Measurements from ENCODE around the gene GPC6. TPM values are rescaled to one million over a fixed set of nuclear protein-coding genes. Genes with fewer than 3 reads are reported as not detected.

Gene GPC6
- total and polyA plus RNA-seq, 2 donors (not counting 3 experiments of a cell fraction or from before 2014, with no cell fraction given), result 0.01 TPM; not detected in 1

GRCh38 chr13:93956426-93956825 is 729.8 kb downstream of the GPC6 start:
- CTCF ChIA-PET, result no interaction called here
- no peak overlapping the region for H3K4me2 ChIP-seq (ENCODE audit: insufficient read depth, low read length)
- FAIRE-seq (no peak), DNase-seq (ENCODE audit: low read depth, low spot score) (no peak)
- H3K79me2 ChIP-seq (ENCODE audit: control insufficient read depth, insufficient read depth, low read length), result no peaks in the 10 kb centered on the region
- dilution Hi-C loops (cut with MboI; ENCODE audit: extremely low pct_ligation_motif_present, low sequenced_read_pairs), result no loop called here
- no peaks in the 10 kb centered on the region for H3K36me3 ChIP-seq (ENCODE audit: control insufficient read depth in 2 of 2, extremely low read depth in 1 of 2, insufficient read depth in 2 of 2, low read length in 2 of 2)
- H3K4me1 ChIP-seq (ENCODE audit: control insufficient read depth, extremely low read depth, insufficient read depth, low read length), result no peaks in the 10 kb centered on the region
- H3K9me1 ChIP-seq (replicated peaks; ENCODE audit: control insufficient read depth, extremely low read depth, insufficient read depth, low read length), result no peaks in the 10 kb centered on the region
- POLR2A ChIA-PET, result no interaction called here
- BruUV-seq (replicated peaks), result no TSS peak
- no peak overlapping the region for H3K4me3 ChIP-seq (replicated peaks in 1 of 3; ENCODE audit: insufficient read depth in 1 of 3, low read depth in 1 of 3, low read length in 3 of 3)
- TF ChIP-seq FOS (IDR thresholded peaks at IDR 0.05; ENCODE audit: borderline replicate concordance, insufficient read depth, low read length) (no peak), GATA2 (IDR thresholded peaks at IDR 0.05; ENCODE audit: insufficient read depth, insufficient read length, low read depth, low read length) (no peak), CTCF (IDR thresholded peaks at IDR 0.05; ENCODE audit: extremely low read depth in 1 of 2, insufficient read depth in 1 of 2, low read depth in 1 of 2, low read length in 2 of 2) (no peak), POLR2A (IDR thresholded peaks at IDR 0.05; ENCODE audit: low read depth, low read length) (no peak), POLR2AphosphoS5 (IDR thresholded peaks at IDR 0.05; ENCODE audit: insufficient read depth, low read depth, low read length) (no peak), JUN (IDR thresholded peaks at IDR 0.05; ENCODE audit: borderline replicate concordance, insufficient read depth, insufficient read length, low read depth) (no peak), EZH2 (IDR thresholded peaks at IDR 0.05; ENCODE audit: borderline replicate concordance, low read depth, low read length, severe bottlenecking) (no peak), MAX (IDR thresholded peaks at IDR 0.05; ENCODE audit: insufficient read depth, insufficient read length) (no peak), MYC (IDR thresholded peaks at IDR 0.05; ENCODE audit: low read depth, low read length) (no peak)
- no peak overlapping the region for H3K9ac ChIP-seq (replicated peaks; ENCODE audit: extremely low read depth, insufficient read depth, low read length)
- intact Hi-C loops (cut with micrococcal nuclease), result no loop called here
- H3K27ac ChIP-seq (ENCODE audit: insufficient read depth, low read depth, low read length), result no peak overlapping the region
- H3K9me3 ChIP-seq (replicated peaks; ENCODE audit: control insufficient read depth, insufficient read depth, low read length), result no peaks in the 10 kb centered on the region
- H4K20me1 ChIP-seq (replicated peaks; ENCODE audit: control insufficient read depth, extremely low read depth, insufficient read depth, low read length), result no peaks in the 10 kb centered on the region
- no peak overlapping the region for H2AFZ ChIP-seq (ENCODE audit: low read depth, low read length)
- no peaks in the 10 kb centered on the region for H3K27me3 ChIP-seq (ENCODE audit: control insufficient read depth in 2 of 2, insufficient read depth in 2 of 2, low read length in 2 of 2)

All from endothelial cell of umbilical vein (primary cell).